Panc1 (cell line): ENCODE measurements around the gene ARHGAP12.

Experiments
- POLR2AphosphoS5 ChIP-seq: IDR thresholded peaks from 2 replicates; pipeline ENCODE4 v1.6.1; 2012; ENCODE audit warnings: mild to moderate bottlenecking, low read depth, low read length, moderate library complexity
- TCF7L2 ChIP-seq: IDR thresholded peaks from 2 replicates; pipeline ENCODE4 v1.6.1; 2011; ENCODE audit warnings: mild to moderate bottlenecking, low read depth, low read length, inconsistent platforms
- TF ChIP-seq, protein P1 (sequence below): fragments of 450-650 bp; IDR thresholded peaks from 2 replicates; pipeline ENCODE4 v1.5.1; 2017; ENCODE audit warnings: mild to moderate bottlenecking
- TF ChIP-seq, protein P2 (sequence below), 2 experiments: IDR thresholded peaks; 2 replicates each; pipeline ENCODE4 v1.6.1; 2011 to 2012; ENCODE audit warnings: low read depth in 2 of 2, control low read depth in 1 of 2, low read length in 1 of 2, mild to moderate bottlenecking in 1 of 2, moderate library complexity in 1 of 2; ENCODE audit not compliant: insufficient read depth in 1 of 2

DNA sequence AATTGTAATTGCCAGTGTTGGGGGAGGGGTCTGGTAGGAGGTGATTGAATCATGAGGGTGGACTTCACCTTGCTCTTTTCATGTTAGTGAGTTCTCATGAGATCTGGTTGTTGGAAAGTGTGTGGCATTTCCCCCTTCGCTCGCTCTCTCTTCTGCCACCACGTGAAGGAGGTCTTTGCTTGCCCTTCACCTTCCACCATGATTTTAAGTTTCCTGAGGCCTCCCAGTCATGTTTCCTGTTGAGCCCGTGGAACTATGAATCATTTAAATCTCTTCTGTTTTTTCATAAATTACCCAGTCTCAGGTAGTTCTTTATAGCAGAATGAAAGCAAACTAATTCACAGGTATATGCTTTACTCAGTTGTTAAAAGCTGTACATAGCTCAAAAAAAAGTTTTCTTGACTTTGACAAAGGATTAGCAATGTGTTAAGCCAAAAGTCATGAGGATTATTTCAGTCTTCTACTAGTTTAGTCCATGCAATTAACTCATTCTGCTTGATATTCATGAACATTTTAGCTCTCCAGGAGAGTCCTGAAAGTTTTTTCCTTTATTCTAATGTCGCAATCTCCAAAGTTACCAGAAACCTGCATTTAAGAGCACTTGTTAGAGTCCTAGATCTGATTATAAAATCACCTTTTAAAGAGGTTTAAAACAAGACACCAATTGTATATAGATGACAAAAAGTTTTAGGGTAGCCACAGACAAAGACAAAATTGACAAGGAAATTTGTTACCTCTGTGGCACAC lies 27.7 kb upstream of the ARHGAP12 start:
- TF ChIP-seq, protein P1, sequence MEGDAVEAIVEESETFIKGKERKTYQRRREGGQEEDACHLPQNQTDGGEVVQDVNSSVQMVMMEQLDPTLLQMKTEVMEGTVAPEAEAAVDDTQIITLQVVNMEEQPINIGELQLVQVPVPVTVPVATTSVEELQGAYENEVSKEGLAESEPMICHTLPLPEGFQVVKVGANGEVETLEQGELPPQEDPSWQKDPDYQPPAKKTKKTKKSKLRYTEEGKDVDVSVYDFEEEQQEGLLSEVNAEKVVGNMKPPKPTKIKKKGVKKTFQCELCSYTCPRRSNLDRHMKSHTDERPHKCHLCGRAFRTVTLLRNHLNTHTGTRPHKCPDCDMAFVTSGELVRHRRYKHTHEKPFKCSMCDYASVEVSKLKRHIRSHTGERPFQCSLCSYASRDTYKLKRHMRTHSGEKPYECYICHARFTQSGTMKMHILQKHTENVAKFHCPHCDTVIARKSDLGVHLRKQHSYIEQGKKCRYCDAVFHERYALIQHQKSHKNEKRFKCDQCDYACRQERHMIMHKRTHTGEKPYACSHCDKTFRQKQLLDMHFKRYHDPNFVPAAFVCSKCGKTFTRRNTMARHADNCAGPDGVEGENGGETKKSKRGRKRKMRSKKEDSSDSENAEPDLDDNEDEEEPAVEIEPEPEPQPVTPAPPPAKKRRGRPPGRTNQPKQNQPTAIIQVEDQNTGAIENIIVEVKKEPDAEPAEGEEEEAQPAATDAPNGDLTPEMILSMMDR = no peak
- no peak for TF ChIP-seq POLR2AphosphoS5
- TF ChIP-seq, protein P2, sequence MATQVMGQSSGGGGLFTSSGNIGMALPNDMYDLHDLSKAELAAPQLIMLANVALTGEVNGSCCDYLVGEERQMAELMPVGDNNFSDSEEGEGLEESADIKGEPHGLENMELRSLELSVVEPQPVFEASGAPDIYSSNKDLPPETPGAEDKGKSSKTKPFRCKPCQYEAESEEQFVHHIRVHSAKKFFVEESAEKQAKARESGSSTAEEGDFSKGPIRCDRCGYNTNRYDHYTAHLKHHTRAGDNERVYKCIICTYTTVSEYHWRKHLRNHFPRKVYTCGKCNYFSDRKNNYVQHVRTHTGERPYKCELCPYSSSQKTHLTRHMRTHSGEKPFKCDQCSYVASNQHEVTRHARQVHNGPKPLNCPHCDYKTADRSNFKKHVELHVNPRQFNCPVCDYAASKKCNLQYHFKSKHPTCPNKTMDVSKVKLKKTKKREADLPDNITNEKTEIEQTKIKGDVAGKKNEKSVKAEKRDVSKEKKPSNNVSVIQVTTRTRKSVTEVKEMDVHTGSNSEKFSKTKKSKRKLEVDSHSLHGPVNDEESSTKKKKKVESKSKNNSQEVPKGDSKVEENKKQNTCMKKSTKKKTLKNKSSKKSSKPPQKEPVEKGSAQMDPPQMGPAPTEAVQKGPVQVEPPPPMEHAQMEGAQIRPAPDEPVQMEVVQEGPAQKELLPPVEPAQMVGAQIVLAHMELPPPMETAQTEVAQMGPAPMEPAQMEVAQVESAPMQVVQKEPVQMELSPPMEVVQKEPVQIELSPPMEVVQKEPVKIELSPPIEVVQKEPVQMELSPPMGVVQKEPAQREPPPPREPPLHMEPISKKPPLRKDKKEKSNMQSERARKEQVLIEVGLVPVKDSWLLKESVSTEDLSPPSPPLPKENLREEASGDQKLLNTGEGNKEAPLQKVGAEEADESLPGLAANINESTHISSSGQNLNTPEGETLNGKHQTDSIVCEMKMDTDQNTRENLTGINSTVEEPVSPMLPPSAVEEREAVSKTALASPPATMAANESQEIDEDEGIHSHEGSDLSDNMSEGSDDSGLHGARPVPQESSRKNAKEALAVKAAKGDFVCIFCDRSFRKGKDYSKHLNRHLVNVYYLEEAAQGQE (IDR thresholded peaks at IDR 0.05; ENCODE audit: insufficient read depth in 1 of 2, low read depth in 2 of 2, low read length in 1 of 2) = no peak
- no peak for TF ChIP-seq TCF7L2
